ENCODE measurements around the gene LCN1. TPM values are rescaled to one million over a fixed set of nuclear protein-coding genes. Genes with fewer than 3 reads are reported as not detected.
A peak's percentile ranks its signal among the peaks of the same experiment; 100 is the strongest.

Gene LCN1
- total and polyA plus RNA-seq, 2 of the 8 experiments (the other 6 are each of a cell fraction or from before 2014, with no cell fraction given) = not detected

- 82% methylated on average over 14 of the region's 16 CpGs; no CpG with 5 or more reads in 1 of the 2 experiments for whole genome bisulfite sequencing, 2 experiments (ENCODE audit: extremely low coverage in 1 of 2, insufficient coverage in 1 of 2, insufficient read length in 1 of 2, insufficient replicate concordance in 2 of 2, low coverage in 1 of 2, low lambda C conversion rate in 2 of 2, missing lambda C conversion rate in 1 of 2)
- ChIA-PET CTCF (ENCODE audit: partially characterized antibody) (interaction anchor here (1.0 to 3.0 kb wide), 2 partner anchors 9 to 17 kb away, joined by 7 to 14 read pairs; no protein-coding TSS in a partner anchor), POLR2A (ENCODE audit: partially characterized antibody) (no interaction called here)
- no peak overlapping the region for H3K4ac ChIP-seq (replicated peaks; ENCODE audit: insufficient read length, low read depth, low read length)
- no peak overlapping the region for H3K14ac ChIP-seq (ENCODE audit: insufficient read length)
- H2BK120ac ChIP-seq (replicated peaks; ENCODE audit: low read depth, low read length) = no peak overlapping the region
- no peak overlapping the region for H4K8ac ChIP-seq (ENCODE audit: extremely low read depth, insufficient read depth, low read length)
- H3K27ac ChIP-seq (ENCODE audit: low read depth, low read length) = no peak overlapping the region
- FAIRE-seq (no peak), DNase-seq (ENCODE audit: low read depth in 1 of 2, low spot score in 2 of 2) (peak in 1 of 2 experiments; percentile 50)
- H4K20me1 ChIP-seq (replicated peaks in 1 of 2; ENCODE audit: control insufficient read depth in 1 of 2, insufficient read depth in 2 of 2, low read length in 2 of 2) = no peaks in the 10 kb centered on the region
- no peak overlapping the region for H3K4me3 ChIP-seq (ENCODE audit: extremely low read depth in 1 of 4, insufficient read depth in 2 of 4, low read depth in 3 of 4, low read length in 4 of 4)
- no peak overlapping the region; the same call in 1 of the 2 replicates for H2AFZ ChIP-seq (ENCODE audit: low read length)
- no peak overlapping the region for H2BK5ac ChIP-seq (ENCODE audit: low read depth, low read length)
- no peak overlapping the region for H2BK20ac ChIP-seq (ENCODE audit: low read length)
- no peak overlapping the region for H2AK5ac ChIP-seq (ENCODE audit: low read depth, low read length)
- H2BK12ac ChIP-seq (ENCODE audit: low read depth, low read length) = no peak overlapping the region
- no peak overlapping the region for H4K91ac ChIP-seq (replicated peaks; ENCODE audit: insufficient read length, low read length)
- no peak overlapping the region for H2BK15ac ChIP-seq (ENCODE audit: low read length)
- no peaks in the 10 kb centered on the region for H3K9me3 ChIP-seq (ENCODE audit: insufficient read depth in 2 of 2, low read depth in 1 of 2, low read length in 1 of 2)
- no peak overlapping the region for H3K9ac ChIP-seq (replicated peaks in 1 of 4; ENCODE audit: extremely low read depth in 1 of 4, low read depth in 3 of 4, low read length in 3 of 4)
- no peak overlapping the region for H3K4me2 ChIP-seq (ENCODE audit: insufficient read depth in 1 of 2, low read depth in 2 of 2, low read length in 2 of 2)
- no peak overlapping the region for H3K56ac ChIP-seq (replicated peaks; ENCODE audit: insufficient read length, low read depth, low read length)
- no peaks in the 10 kb centered on the region for H3K27me3 ChIP-seq (replicated peaks in 1 of 4; ENCODE audit: control insufficient read depth in 3 of 4, extremely low read depth in 1 of 4, insufficient read depth in 3 of 4, low read length in 3 of 4)
- H3K4me1 ChIP-seq (replicated peaks in 1 of 4; ENCODE audit: control insufficient read depth in 3 of 4, insufficient read depth in 4 of 4, low read length in 3 of 4) = peaks cover 0 to 12% (median 6%) of the 10 kb centered on the region in 4 experiments; a peak in 5 of 7 replicates
- no peaks in the 10 kb centered on the region; the same call in 1 of the 2 replicates for H3K23me2 ChIP-seq (ENCODE audit: low read depth, low read length)
- no peaks in the 10 kb centered on the region for H3K36me3 ChIP-seq (ENCODE audit: control insufficient read depth in 2 of 4, insufficient read depth in 4 of 4, low read length in 3 of 4)
- H3K79me1 ChIP-seq (ENCODE audit: low read depth, low read length) = no peaks in the 10 kb centered on the region
- no peak overlapping the region for H3K18ac ChIP-seq (ENCODE audit: extremely low read depth, low read length)
- H3K23ac ChIP-seq (ENCODE audit: insufficient read length) = no peak overlapping the region
- H4K5ac ChIP-seq (ENCODE audit: insufficient read length, low read depth, low read length) = no peak overlapping the region
- no peaks in the 10 kb centered on the region for H3K79me2 ChIP-seq (ENCODE audit: control insufficient read depth in 1 of 2, insufficient read depth in 2 of 2, low read length in 2 of 2)
- TF ChIP-seq CEBPB (IDR thresholded peaks at IDR 0.05; ENCODE audit: low read depth, low read length) = no peak
- TF ChIP-seq EZH2 (IDR thresholded peaks at IDR 0.05; ENCODE audit: low read depth, low read length, severe bottlenecking) = no peak
- TF ChIP-seq SUZ12 (IDR thresholded peaks at IDR 0.05; ENCODE audit: low read length) = no peak
- TF ChIP-seq HDAC2 (IDR thresholded peaks at IDR 0.05; ENCODE audit: borderline replicate concordance in 1 of 2, low read depth in 2 of 2, low read length in 2 of 2) = no peak
- TF ChIP-seq RAD21 (IDR thresholded peaks at IDR 0.05 in 1 of 2, conservative IDR thresholded peaks at IDR 0.05 in 1 of 2; ENCODE audit: low read depth in 2 of 2, low read length in 2 of 2) = no peak
These were observed 1.1 kb downstream of the LCN1 start for GRCh38 chr9:135522137-135522877.

Measured in H1 (cell line).